Heart right ventricle (tissue), 16 donors: Measurements from ENCODE around the gene FTH1. TPM values are rescaled to one million over a fixed set of nuclear protein-coding genes. Genes with fewer than 3 reads are reported as not detected.

Source experiments
- ATAC-seq, 8 donors: fragments of 200-7000 bp; cut with Tn5 transposase; one replicate each; pipeline ENCODE4 v1.9.1; 2020; ENCODE audit warnings: mild to moderate bottlenecking in 8 of 8, moderate library complexity in 8 of 8, moderate number of reproducible peaks in 1 of 8
- DNase-seq, 2 donors: peaks; one replicate each; pipeline ENCODE4 v3.0.0-alpha.2; 2020
- H3K27ac ChIP-seq, 10 donors: fragments of 200-600 bp; sonication (generic) in 2 of 10; one replicate each; pipeline versions ENCODE4 v1.5.0 to v1.8.0; 2020 to 2022; ENCODE audit warnings: mild to moderate bottlenecking in 3 of 10
- H3K27me3 ChIP-seq, 7 donors: fragments of 200-600 bp; one replicate each; pipeline ENCODE4 v1.8.0; 2021 to 2022; ENCODE audit warnings: mild to moderate bottlenecking in 2 of 7
- H3K36me3 ChIP-seq, 9 donors: fragments of 200-600 bp; sonication (generic) in 1 of 9; one replicate each; pipeline versions ENCODE4 v1.5.0 to v1.8.0; 2020 to 2022; ENCODE audit warnings: mild to moderate bottlenecking in 2 of 9
- H3K4me1 ChIP-seq, 9 donors: fragments of 200-600 bp; sonication (generic) in 1 of 9; one replicate each; pipeline versions ENCODE4 v1.5.0 to v1.8.0; 2020 to 2022; ENCODE audit warnings: mild to moderate bottlenecking in 4 of 9
- H3K4me3 ChIP-seq, 10 donors: fragments of 200-600 bp; sonication (generic) in 2 of 10; one replicate each; pipeline versions ENCODE4 v1.5.0 to v1.8.0; 2020 to 2022; ENCODE audit warnings: mild to moderate bottlenecking in 7 of 10, moderate library complexity in 2 of 10
- H3K9me3 ChIP-seq, 11 donors: fragments of 200-600 bp in 10 of 11; sonication (generic) in 2 of 11; one replicate each; pipeline versions ENCODE4 v1.5.0 to v1.8.0; 2013 to 2022; ENCODE audit warnings: mild to moderate bottlenecking in 2 of 11, control low read depth in 1 of 11, moderate library complexity in 1 of 11
- CTCF ChIP-seq, 9 donors: fragments of 200-600 bp; sonication (generic) in 2 of 9; IDR thresholded peaks; one replicate each; pipeline versions ENCODE4 v1.5.0 to v1.8.0; 2021 to 2022; ENCODE audit warnings: antibody characterized with exemption in 9 of 9, mild to moderate bottlenecking in 5 of 9, moderate library complexity in 1 of 9
- WGBS, 2 donors: extraction: QIAGEN DNeasy Blood & Tissue Kit; methylation state at CpG; one replicate each; pipeline ENCODE4 v1.1.7; 2013; ENCODE audit warnings: inconsistent platforms in 1 of 2; 5-methylcytosine and 5-hydroxymethylcytosine counted together
- intact Hi-C, 10 donors: fragments of 100-400 bp; cut with DNase I; formaldehyde crosslinking; loops; one replicate each; pipeline versions ENCODE4 v1.11.1 to v1.14.2; 2022
- polyA plus RNA-seq, 2 donors: library from polyadenylated mRNA; stranded (reverse); fragments of 200-250 nt; gene quantifications; one replicate each; pipeline ENCODE4 v1.2.3, GENCODE V29; 2013
- total RNA-seq, 10 donors: library from RNA; stranded (reverse); fragmentation: NEBNext Ultra II Directional in 3 of 10; extraction: Animal tissue kit (Norgen Biotek cat#: 25700) in 3 of 10; gene quantifications; one replicate each; pipeline versions ENCODE4 v1.2.1 to v1.2.4, GENCODE V29; 2021 to 2023
- donor health status: Arrhythmogenic right ventricular cardiomyopathy.
- donor health status: ischemic (EF 13 %, LVEDD 7.1; RV severe dilation, severe dysfunction).
- donor health status: healthy with polysubstance abuse.
- donor health status: DM: no; HTN: yes; CAD: no.
- donor health status: DM: no; HTN: no; CAD: no.
- donor health status: ischemic (EF 25% LVEDD 6.9; RV normal size, moderate dysfunction).
- donor health status: ischemic (EF 25% LVEDD 5.7; RV mildly dilated, moderate dysfunction).
- donor health status: healthy.
- donor health status: DM: yes; HTN: yes; CAD: no.
- donor health status: Ischemic cardiomyopathy.
- donor health status: ischemic (EF 35%, LVEDD 5.7; RV mildly dilated, moderate dysfunction).
- donor health status: nonischemic (EF 11% LVEDD 7.7; RV severe dilation, severe dysfunction).
- donor health status: DM: yes; HTN: yes; CAD: no.
- donor health status: PGD.
- donor health status: ischemic (EF 29% LVEDD 5.4; RV normal size, mild dysfunction).
- donor health status: nonischemic (EF 23%, LVEDD 6.1; RV moderate dilation, normal function).

FTH1 gene
- total and polyA plus RNA-seq, 12 donors: 1,346 to 5,199 (median 2,962) TPM

- Histone ChIP-seq H3K27me3 (no peaks in the 10 kb centered on the region), H3K4me3 (no peak overlapping the region), H3K36me3 (peaks cover 0 to 43% (median 2%) of the 10 kb centered on the region in 9 donors), H3K4me1 (peaks cover 19 to 64% (median 43%) of the 10 kb centered on the region in 9 donors), H3K9me3 (no peaks in the 10 kb centered on the region), H3K27ac (no peak overlapping the region)
- no peak for TF ChIP-seq CTCF (IDR thresholded peaks at IDR 0.05)
- intact Hi-C loops: no loop called here
- DNase-seq (no peak), ATAC-seq (no peak)
- WGBS, 2 donors: 65 to 85% methylated on average over 3 of the region's 3 CpGs
Measured at GRCh38 chr11:61958590-61958989, 8.8 kb downstream of the FTH1 start.

GRCh38 chr11:61957021-61957770 is 10.2 kb downstream of the FTH1 start:
- Histone ChIP-seq H3K4me1 (peaks cover 6 to 50% (median 30%) of the 10 kb centered on the region in 9 donors), H3K4me3 (peak overlapping the region in 1 of 10 donors; percentile 70), H3K36me3 (peaks cover 0 to 32% (median 0%) of the 10 kb centered on the region in 9 donors), H3K27me3 (no peaks in the 10 kb centered on the region), H3K27ac (peak overlapping the region in 1 of 10 donors; percentile 58), H3K9me3 (no peaks in the 10 kb centered on the region)
- intact Hi-C loops: no loop called here
- ATAC-seq (no peak), DNase-seq (no peak)
- 89 to 92% methylated on average over 7 of the region's 7 CpGs for WGBS, 2 donors
- TF ChIP-seq CTCF (IDR thresholded peaks at IDR 0.05): no peak

- intact Hi-C loops: no loop called here
- ATAC-seq (no peak), DNase-seq (no peak)
- Histone ChIP-seq H3K27me3 (no peaks in the 10 kb centered on the region), H3K4me3 (peak overlapping the region in 7 of 10 donors; percentile 25 to 70 (median 55)), H3K36me3 (peaks cover 0 to 27% (median 0%) of the 10 kb centered on the region in 9 donors), H3K9me3 (no peaks in the 10 kb centered on the region), H3K27ac (peak overlapping the region in 7 of 10 donors; percentile 72 to 99 (median 81)), H3K4me1 (peaks cover 2 to 42% (median 22%) of the 10 kb centered on the region in 9 donors)
- WGBS, 2 donors: 94 to 97% methylated on average over 20 of the region's 20 CpGs
- TF ChIP-seq CTCF (IDR thresholded peaks at IDR 0.05): no peak
Measured at GRCh38 chr11:61956191-61957020, 11.0 kb downstream of the FTH1 start.

DNA sequence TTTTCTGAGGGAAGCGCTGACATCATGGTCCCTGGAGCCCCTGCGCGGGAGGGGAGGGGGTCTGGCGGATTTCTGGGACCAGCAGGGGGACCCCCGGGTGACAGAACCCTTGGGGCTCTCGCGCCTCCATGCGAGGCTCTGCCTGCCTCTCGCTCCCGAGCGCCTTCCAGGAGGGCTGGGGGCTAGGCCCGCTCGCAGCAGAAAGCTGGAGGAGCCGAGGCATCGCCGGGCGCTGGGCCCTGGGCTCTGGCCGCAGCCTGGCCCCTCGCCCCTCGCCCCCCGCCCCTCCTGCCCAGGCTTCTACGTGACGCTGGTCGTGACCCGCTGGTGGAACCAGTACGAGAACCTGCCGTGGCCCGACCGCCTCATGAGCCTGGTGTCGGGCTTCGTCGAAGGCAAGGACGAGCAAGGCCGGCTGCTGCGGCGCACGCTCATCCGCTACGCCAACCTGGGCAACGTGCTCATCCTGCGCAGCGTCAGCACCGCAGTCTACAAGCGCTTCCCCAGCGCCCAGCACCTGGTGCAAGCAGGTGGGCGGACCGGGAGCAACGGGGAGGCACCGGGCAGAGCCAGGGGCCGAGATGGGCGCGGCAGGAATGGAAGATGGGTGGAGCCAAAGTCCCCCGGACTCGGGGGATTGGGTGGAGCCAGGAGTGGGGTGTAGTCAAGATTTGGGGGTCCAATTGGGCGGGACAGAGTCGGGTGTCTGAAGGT is 11.9 kb downstream of the FTH1 start:
- peak overlapping the region; percentile 25 to 70 (median 46) for H3K4me3 ChIP-seq
- DNase-seq (no peak), ATAC-seq (peak; percentile 28 to 56 (median 41))
- no peaks in the 10 kb centered on the region for H3K9me3 ChIP-seq
- H3K27ac ChIP-seq: peak overlapping the region; percentile 37 to 99 (median 76)
- 6 to 11% methylated on average over 56 of the region's 56 CpGs for WGBS, 2 donors
- intact Hi-C loops: no loop called here
- H3K4me1 ChIP-seq: peaks cover 2 to 35% (median 14%) of the 10 kb centered on the region in 9 donors
- H3K27me3 ChIP-seq: no peaks in the 10 kb centered on the region
- TF ChIP-seq CTCF (IDR thresholded peaks at IDR 0.05): peak in 1 of 9 donors; percentile 8
- peaks cover 0 to 27% (median 0%) of the 10 kb centered on the region in 9 donors for H3K36me3 ChIP-seq
